Stimulated activated CD4-positive, alpha-beta T cell treated with anti-CD3 and anti-CD28 coated beads, Interleukin-4, amount 100 ng/mL, for 48 hours (primary cell): Measurements from ENCODE around the gene IPCEF1.

Experiments
- DNase-seq, 2 donors: peaks; one replicate each; pipeline ENCODE4 v3.0.0-alpha.2; 2020; ENCODE audit warnings: low read depth in 2 of 2

IPCEF1 gene

GRCh38 chr6:154371281-154371680 is 14.7 kb upstream of the IPCEF1 start:
- DNase-seq = no peak

DNA sequence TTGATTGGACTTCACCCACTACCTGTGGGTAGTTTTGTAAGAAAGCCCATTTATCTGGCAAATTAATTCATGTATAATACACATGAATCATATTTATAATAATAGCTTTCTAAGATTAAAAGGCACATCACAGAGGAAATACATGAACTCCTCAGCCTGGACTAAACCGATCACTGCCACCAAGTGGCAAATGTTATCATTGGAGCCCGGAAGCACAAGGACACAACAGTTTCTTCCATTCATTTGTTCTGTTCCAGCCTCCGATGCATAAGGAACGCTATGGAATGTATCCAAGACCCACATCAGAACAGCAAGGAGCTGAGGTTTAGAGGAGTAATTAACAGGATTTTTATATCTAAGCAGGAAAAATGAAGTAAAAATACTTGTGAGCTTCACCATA is 13.9 kb upstream of the IPCEF1 start:
- peak in 1 of 2 donors; percentile 7 for DNase-seq

DNA sequence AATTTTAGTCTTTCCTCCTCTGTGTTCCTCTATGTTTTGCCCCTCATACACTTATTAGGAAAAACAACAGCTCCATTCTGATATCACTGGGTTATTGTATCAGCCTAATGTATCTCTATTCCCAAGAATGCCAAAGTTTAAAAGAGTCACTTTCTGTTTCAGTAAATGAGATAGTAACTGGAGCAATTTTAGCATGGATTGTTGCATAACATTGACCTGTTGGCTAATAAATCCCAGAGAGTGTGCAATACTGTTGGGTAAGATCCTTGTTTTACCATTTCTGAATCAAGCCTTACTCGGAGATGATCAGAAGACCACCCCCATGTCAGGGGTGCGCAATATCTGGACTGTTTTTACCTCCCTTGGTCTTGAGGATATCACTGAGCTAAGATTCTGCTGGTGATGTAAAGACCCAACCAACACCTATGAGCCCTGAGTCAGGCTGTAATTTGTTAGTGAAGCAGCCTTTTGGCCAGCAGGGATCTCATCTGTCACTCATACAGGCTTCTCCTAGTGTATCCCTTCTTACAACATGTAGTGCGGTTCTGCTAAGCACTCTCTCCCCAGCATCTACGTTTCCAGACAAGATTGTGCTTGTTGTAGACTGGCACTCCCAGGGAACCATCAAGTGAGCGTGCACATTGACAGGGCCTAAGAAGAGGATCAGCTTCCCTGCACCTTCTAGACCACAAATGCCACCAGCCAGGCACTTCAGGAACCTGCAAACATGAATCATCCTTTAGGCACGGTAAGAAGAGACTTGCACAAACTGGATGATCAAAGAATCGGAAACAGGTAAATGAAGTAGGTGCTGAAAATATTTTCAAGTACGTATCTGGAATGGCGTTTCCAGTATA is 11.5 kb upstream of the IPCEF1 start:
- no peak for DNase-seq

DNA sequence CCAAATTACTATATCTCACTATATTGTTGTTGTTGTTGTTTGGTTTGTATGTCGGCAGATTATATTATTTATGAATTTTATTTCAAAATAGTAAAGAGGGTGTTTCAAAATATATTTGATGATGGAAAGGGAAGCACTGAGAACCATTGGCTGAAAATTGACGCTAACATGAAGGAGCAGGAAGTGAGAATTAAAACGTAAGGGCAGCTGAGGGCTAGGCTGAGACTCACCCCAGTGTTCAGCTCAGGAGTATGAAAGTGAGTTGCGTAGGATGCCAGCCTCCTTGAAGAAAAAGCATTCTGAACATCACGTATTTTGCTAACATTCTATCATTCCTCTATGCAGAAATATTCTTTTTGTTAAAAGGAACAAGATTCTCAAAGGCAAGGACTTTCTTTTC is 10.7 kb upstream of the IPCEF1 start:
- DNase-seq = no peak

GRCh38 chr6:154363821-154364220 is 7.2 kb upstream of the IPCEF1 start:
- no peak for DNase-seq

GRCh38 chr6:154361476-154361875 is 4.9 kb upstream of the IPCEF1 start:
- no peak for DNase-seq

DNA sequence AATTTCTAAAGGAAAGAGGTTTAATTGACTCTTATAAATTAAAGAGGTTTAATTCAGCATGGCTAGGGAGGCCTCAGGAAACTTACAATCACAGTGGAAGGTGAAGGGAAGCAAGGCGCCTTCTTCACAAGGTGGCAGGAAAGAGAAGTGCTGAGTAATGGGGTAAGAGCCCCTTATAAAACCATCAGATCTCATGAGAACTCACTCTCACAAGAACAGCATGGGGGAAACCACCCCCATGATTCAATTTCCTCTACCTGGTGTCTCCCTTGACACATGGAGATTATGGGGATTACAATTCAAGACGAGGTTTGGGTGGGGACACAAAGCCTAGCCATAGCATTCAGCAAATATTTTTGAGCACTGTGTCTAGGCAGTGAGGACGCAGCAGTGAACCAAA is 3.9 kb upstream of the IPCEF1 start:
- no peak for DNase-seq

- DNase-seq = no peak
Measured at GRCh38 chr6:154359679-154360078, 3.1 kb upstream of the IPCEF1 start.

DNA sequence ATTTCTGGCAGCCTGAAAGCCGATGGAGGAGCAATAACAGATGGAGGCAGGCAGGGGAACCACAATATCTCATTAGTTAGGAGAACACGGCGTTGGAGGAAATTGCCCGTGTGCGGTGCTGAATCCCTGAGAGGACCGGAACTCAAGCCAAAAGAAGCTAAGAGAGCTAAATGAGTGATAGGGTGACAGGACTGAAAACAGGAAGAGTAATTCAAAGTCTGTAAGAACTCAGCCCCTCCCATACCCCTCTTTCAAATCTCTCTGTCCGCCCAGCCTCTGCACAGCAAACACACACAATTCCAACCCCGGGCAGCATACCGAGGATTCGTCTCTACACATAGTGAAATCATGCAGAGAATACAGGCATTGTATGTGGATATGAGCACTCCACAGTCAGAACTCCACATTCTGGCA is 2.6 kb upstream of the IPCEF1 start:
- DNase-seq = no peak

DNA sequence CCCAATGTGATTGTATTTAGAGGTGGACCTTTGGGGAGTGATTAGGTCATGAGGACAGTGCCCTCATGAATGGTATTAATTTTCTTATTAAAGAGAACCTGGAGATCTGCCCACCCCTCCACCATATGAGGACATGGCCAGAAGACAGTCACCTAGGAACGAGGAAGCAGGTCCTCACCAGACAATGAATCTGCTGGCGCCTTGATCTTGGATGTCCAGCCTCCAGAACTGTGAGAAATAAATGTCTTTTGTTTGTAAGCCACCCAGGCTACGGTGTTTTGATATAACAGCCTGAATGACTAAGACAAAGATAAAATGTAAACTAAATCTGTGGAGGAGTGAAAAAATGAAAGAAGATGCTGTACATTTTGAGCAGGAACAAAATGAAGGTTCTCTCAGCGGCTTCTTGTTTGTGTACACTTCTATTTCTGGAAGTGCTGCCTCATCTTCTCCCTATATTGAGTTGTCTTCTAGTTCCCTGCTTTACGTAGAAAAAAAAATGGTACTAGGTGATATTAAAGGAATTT is 1.5 kb upstream of the IPCEF1 start:
- DNase-seq = no peak

DNA sequence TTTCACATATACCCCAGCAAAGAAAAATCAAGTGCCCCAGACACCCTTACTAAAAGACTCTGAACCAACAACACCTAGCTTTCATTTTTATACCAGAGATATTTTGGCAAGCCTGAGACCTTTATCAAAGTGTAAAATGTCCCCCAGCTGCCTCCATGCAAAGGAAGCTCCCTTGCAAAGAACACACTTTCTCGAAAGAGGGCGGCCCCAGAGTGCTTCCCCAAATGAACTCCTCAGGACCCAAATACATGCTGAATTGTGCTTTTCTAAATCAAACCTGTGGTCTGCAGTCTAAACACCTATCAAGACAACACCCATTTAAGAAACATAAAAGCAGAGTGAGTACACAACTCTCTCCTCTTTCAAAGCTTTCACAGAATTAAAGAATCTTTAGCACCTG is 490 bp downstream of the IPCEF1 start:
- DNase-seq = no peak

- DNase-seq = no peak
Measured at GRCh38 chr6:154354265-154354777, 2.3 kb downstream of the IPCEF1 start.

GRCh38 chr6:154353626-154354025 is 3.0 kb downstream of the IPCEF1 start:
- no peak for DNase-seq

DNA sequence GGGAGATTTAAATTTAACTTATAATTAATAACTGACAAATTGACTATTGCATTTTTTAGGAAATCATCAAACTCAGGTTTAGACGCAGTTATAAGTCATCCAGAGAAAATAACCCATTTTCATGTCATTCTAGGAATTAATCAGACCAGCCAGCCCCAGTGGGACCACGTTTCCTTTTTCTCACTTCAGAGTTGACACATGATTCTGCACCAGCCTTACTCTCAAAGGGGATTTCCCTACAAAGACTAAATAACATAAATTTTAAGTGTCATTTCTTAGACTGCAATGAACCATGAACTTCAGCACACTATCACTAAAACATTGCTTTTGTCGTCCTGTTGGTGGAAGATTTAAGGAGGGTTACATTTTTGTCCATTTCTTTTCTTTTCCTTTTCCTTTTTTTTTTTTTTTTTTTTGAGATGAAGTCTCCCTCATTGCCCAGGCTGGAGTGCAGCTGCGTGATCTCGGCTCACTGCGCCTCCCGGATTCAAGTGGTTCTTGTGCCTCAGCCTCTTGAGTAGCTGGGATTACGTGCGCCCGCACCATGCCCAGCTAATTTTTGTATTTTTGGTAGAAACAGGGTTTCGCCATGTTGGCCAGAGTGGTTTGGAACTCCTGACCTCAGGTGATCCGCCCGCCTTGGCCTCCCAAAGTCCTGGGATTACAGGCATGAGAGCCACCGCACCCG is 3.6 kb downstream of the IPCEF1 start:
- peak; percentile 21 to 44 for DNase-seq

GRCh38 chr6:154350293-154350692 is 6.3 kb downstream of the IPCEF1 start:
- no peak for DNase-seq

GRCh38 chr6:154347981-154348380 is 8.6 kb downstream of the IPCEF1 start:
- DNase-seq = no peak

DNA sequence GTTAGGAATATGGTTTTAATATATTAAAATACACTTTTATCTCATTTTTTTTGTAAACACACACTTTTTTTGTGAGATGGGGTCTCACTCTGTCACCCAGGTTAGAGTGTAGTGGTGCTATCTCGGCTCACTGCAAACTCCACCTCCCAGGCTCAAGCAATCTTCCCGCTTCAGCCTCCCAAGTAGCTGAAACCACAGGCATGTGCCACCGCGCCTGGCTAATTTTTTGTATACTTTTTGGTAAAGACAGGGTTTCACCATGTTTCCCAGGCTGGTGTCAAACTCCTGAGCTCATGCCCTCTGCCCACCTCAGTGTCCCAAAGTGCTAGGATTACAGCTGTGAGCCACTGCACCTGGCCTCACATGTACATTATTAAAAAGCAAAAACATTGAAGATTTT is 10.8 kb downstream of the IPCEF1 start:
- DNase-seq = no peak

DNA sequence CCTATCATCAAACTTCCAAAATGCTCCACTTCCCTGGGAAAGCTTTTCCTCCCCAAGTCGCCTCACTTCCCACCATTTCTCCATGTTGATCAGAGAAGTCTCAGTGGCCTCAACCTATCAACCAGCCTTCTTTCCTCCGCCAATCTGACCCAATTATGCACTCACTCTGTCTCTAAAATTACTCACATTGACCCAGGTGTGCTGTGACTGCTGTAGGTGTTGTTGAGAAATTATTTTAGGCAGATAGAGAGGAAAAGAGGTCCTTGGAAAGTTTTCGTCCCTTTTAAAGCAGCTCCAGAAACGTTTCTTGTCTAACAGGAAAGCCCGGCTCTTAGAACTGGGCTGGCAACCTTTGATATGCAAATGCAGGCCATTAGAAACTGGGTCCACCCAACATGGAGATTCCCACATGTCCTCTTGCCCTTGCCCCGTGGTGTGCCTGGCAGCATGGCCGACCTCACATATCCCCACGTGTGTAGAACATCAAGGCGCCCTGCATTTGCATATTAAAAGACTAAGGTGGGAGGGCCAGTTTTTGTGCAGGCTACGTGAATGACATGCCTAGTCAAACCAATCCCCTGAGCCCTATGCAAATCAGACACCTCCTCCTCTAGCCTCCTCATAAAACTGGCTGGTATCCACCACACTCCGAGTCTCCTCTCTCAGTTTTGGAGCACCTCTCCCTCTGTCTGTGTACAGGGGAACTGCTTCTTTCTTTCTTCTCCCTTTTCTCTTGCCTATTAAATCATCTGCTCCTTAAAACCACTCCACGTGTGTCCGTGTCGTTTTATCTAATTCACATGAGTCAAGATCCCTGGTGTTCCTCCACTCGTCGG is 12.9 kb downstream of the IPCEF1 start:
- DNase-seq = no peak

GRCh38 chr6:154341871-154342270 is 14.7 kb downstream of the IPCEF1 start:
- DNase-seq = no peak

GRCh38 chr6:154341336-154341735 is 15.3 kb downstream of the IPCEF1 start:
- DNase-seq = no peak

DNA sequence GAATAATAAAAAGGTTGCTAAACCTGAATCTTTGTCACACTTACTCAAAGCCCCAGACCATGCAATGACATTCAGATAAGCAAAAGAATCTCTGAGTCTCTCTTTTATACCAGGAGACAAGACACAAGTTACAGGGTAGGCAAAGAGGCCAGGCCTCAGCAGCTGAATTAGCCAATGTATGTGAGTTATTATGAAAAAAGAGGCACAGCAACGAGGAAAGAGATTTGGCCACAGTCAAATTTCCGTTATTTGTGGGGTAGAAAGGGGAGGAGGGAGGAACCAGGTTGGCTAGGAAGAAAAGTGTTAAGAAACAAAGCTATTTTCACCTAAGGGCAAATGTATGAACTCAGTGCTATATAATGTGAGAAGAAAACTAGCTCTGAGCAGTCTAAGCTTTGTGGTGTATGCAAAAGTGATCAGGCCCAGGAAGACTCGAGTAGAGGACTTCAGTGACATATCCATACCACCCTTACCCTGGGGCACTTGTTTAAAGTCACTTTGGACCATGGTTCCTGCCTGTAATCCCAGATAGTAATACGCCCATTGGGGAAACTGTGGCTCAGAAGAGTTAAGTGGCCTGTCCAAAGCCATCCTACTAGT is 19.1 kb downstream of the IPCEF1 start:
- no peak for DNase-seq
